GM12865 (cell line): ENCODE results near the gene ACOT9.

Source experiments
- DNase-seq: peaks from one replicate; pipeline ENCODE4 v3.0.0; 2010; ENCODE audit warnings: low read depth
- H3K4me3 ChIP-seq: 2 replicates; pipeline ENCODE4 v1.5.1; 2011; ENCODE audit warnings: mild to moderate bottlenecking, low read depth, low read length, control low read depth
- TF ChIP-seq, protein P1 (sequence below): IDR thresholded peaks from 2 replicates; pipeline ENCODE4 v1.5.1; 2011; ENCODE audit warnings: low read length, control low read depth, low read depth, inconsistent platforms; ENCODE audit not compliant: insufficient read depth; ENCODE audit errors: missing control alignments

The ACOT9 gene

DNA sequence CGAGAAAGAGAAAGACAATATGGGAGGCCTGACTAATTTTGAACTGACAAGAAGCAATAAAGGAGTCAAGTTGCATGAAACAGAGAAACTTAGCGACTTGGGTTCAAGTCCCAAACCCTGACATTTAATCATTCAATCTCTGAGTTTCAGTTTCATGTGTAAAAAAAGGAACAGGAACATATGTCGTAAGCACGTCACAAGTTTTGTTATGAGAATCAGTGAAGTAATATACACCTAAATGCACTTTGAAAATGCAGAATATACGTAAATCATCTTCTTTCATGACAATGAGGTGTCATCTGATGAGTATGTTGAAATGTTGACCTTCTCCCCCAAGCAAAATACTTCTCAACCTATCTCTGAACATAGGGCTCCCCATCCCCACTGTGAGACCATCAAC lies 10.4 kb downstream of the ACOT9 start:
- TF ChIP-seq, protein P1, sequence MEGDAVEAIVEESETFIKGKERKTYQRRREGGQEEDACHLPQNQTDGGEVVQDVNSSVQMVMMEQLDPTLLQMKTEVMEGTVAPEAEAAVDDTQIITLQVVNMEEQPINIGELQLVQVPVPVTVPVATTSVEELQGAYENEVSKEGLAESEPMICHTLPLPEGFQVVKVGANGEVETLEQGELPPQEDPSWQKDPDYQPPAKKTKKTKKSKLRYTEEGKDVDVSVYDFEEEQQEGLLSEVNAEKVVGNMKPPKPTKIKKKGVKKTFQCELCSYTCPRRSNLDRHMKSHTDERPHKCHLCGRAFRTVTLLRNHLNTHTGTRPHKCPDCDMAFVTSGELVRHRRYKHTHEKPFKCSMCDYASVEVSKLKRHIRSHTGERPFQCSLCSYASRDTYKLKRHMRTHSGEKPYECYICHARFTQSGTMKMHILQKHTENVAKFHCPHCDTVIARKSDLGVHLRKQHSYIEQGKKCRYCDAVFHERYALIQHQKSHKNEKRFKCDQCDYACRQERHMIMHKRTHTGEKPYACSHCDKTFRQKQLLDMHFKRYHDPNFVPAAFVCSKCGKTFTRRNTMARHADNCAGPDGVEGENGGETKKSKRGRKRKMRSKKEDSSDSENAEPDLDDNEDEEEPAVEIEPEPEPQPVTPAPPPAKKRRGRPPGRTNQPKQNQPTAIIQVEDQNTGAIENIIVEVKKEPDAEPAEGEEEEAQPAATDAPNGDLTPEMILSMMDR: no peak
- peak; percentile 74 for DNase-seq
- no peak overlapping the region for H3K4me3 ChIP-seq

DNA sequence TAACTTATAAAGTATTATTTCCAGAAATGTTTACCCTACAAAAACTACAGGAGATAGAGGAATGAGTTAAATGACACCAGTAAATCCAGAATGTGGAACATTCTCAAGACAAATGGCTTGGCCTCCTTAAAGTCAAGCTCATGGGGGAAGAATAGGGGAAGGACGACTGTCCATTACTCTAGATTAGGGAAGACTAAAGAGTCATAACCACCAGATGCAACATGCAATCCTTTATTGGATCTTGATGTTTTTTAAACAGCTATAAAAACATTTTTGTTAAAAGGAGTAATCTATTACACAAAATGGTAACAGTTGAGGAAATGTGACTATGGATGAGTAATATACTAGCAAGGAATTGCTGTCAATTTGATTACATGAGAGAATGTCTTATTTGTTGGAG lies 11.1 kb downstream of the ACOT9 start:
- H3K4me3 ChIP-seq: no peak overlapping the region
- TF ChIP-seq, protein P1: no peak
- DNase-seq: no peak

DNA sequence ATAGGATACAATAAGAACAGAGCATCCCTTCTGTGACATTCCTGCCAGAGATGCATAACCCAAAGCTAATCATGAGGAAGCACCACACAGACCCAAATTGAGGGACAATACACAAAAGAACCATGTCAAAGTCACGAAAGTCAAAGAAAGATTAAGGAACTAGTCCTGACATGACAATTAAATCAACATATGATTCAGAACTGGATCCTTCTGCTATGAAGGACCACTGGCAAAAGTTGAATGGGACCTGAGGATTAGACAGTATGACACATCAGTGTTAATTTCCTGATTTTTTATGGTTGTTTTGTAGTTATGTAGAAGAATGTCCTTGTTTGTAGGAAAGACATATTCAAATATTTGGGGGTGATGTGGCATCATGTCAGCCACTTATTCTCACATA lies 13.9 kb downstream of the ACOT9 start:
- TF ChIP-seq, protein P1: no peak

DNA sequence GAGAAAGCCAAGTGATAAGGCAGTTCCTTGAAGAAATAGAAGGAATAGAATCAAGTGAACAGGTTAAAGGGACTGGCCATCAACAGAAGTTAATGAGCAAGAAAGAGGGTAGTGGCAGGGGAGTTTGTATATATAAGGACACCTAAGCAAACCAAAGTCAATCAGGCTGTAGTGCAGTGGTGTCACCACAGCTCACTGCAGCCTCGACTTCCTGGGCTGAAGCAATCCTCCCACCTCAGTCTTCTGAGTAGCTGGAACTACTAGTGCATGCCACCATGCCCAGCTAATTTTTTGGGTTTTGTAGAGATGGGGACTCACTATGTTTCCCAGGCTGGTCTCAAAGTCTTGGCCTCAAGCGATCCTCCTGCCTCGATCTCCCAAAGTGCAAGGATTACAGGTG lies 15.9 kb downstream of the ACOT9 start:
- TF ChIP-seq, protein P1: no peak
- DNase-seq: no peak
- no peak overlapping the region for H3K4me3 ChIP-seq

More for the DNA sequence above, 13.9 kb downstream of the ACOT9 start:
- H3K4me3 ChIP-seq: no peak overlapping the region
- DNase-seq: no peak

DNA sequence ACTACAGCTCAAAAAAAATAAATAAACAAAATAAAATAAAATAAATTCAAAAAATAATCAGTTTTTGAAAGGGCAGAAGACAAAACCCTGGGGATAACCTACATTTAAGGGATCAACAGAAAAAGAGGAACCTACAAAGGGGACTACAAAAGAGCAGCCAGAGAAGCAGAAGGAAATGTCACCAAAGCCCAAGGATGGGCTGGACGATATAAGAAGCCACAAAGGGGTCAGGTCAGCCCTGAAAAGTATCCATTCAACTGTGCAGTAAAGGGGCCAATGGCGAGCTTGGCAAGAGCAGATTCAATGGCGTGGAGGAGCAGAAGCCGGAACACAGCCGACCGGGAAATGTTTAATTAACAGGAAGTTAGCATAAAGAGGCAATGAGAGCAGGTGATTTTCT lies 16.9 kb downstream of the ACOT9 start:
- H3K4me3 ChIP-seq: no peak overlapping the region
- DNase-seq: no peak
- TF ChIP-seq, protein P1: no peak

DNA sequence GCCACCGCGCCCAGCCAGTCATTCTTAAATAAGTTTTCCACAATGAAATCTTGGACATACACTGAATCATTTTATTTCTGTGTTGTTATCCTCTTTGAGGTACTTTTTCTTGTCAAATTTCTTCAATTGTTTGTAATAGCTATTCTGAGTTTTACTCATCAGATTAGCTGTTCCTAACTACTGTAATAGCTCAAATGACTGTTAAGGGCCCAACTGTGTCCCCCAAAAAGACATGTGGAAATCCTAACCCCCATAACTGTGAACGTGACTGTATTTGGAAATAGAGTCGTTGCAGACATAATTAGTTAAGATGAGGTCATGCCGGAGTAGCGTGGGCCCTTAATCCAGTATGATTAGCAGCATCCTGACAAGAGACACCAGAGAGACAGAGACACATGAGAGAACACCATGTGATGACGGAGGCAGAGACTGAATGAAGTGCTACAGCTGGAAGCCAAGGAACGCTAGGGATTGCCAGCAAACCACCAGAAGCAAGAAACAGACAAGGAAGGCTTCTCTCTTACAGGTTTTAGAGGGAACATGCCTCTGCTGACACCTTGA lies 22.9 kb downstream of the ACOT9 start:
- TF ChIP-seq, protein P1: no peak
- DNase-seq: no peak
- H3K4me3 ChIP-seq: no peak overlapping the region

DNA sequence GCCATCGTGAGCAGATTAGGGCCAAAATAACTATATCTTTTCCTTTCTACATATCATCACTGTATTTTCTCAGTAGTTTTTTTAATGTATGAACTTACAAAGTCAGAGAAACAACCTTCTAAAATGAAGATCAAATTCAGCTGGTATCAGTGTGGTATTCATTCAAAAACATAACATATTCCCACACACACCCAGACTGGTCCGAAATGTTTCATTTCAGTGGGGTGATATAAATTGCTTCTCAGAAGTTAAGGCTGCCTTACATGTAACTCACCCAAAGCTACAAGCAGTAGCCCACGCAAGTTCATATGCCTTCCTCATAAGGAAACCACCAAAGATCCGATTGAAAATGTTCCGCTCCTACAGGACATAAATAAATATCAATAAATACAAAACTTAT lies 37.8 kb downstream of the ACOT9 start:
- TF ChIP-seq, protein P1: no peak
- DNase-seq: no peak
- no peak overlapping the region for H3K4me3 ChIP-seq
